ENCODE results near the gene LHFPL6.

The LHFPL6 gene

DNA sequence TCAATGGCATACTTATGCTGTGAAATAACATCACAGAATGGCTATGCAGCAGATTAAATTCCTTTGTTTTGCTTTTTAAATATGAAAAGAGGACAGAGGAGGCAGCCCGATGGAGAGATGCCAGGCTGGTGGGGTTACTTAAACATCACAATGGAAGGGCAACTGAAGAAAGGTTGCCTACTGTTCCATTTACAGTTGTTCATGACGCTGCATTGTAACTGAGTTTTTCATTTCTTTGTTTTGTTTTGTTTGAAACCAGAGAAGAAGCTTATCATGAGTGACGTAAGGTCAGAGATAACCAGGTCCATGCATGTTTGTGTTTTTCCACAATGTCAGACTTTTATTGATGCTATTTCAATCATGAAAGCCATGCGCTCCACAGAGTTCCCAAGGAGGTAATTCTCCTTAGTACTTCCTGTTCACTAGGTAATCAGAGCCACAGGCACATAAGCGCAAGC lies 273.8 kb downstream of the LHFPL6 start:
- no CpG with 5 or more reads among the region's 5 CpGs for whole genome bisulfite sequencing (ENCODE audit: extremely low coverage, insufficient coverage, low lambda C conversion rate)
- H3K79me2 ChIP-seq (ENCODE audit: control insufficient read depth, insufficient read depth, low read length), result no peaks in the 10 kb centered on the region

DNA sequence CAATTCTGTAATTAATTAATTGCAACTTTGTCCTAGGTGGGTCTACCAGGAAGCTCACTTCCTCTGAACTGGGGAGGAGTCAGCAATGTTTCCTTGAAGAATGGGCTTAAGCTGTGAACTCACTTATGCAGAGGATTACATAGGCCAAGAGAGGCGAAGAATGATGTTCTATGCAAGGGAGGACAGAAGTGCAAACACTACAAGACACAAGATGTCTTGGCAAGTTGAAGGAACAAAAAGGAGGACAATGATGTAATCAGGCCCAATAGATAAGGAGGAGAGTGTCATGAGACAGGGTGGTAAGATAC lies 275.9 kb downstream of the LHFPL6 start:
- no peaks in the 10 kb centered on the region for H3K79me1 ChIP-seq (ENCODE audit: low read length)
- no peak overlapping the region for H3K4me3 ChIP-seq (ENCODE audit: low read length)
- no peaks in the 10 kb centered on the region for H3K4me1 ChIP-seq (ENCODE audit: control insufficient read depth, low read depth, low read length)
- no peak overlapping the region for H2BK15ac ChIP-seq (replicated peaks; ENCODE audit: low read depth)
- no peaks in the 10 kb centered on the region for H3K27me3 ChIP-seq (ENCODE audit: insufficient read depth, low read length, poor library complexity)
- no peak overlapping the region for H3K4me2 ChIP-seq (ENCODE audit: low read length)
- no peak overlapping the region for H3K27ac ChIP-seq (ENCODE audit: low read depth, low read length)
- no peak overlapping the region for H2BK5ac ChIP-seq (ENCODE audit: low read length)
- no peaks in the 10 kb centered on the region for H3K79me2 ChIP-seq (ENCODE audit: control insufficient read depth, insufficient read depth, low read length)
- H3K9ac ChIP-seq (ENCODE audit: low read length), result no peak overlapping the region
- no peak for DNase-seq
- H4K5ac ChIP-seq (ENCODE audit: low read length), result no peak overlapping the region
- no peaks in the 10 kb centered on the region for H3K36me3 ChIP-seq (ENCODE audit: control insufficient read depth, insufficient read depth, low read length)
- H3K56ac ChIP-seq (ENCODE audit: low read length), result no peak overlapping the region
- no peak overlapping the region for H4K8ac ChIP-seq (ENCODE audit: low read depth, low read length)
- no peak overlapping the region for H3K18ac ChIP-seq (ENCODE audit: low read length)
- no CpG with 5 or more reads among the region's 1 CpG for WGBS (ENCODE audit: extremely low coverage, insufficient coverage, low lambda C conversion rate)
- no peak overlapping the region for H3K4ac ChIP-seq (ENCODE audit: low read depth, low read length)
- H2BK120ac ChIP-seq (ENCODE audit: low read depth, low read length), result no peak overlapping the region
- no peak overlapping the region for H2AK5ac ChIP-seq (ENCODE audit: low read length)
- no peak overlapping the region for H3K23ac ChIP-seq (ENCODE audit: low read length)

More for the DNA sequence above, 273.8 kb downstream of the LHFPL6 start:
- H3K4me3 ChIP-seq (ENCODE audit: low read length), result no peak overlapping the region
- H3K18ac ChIP-seq (ENCODE audit: low read length), result no peak overlapping the region
- H3K36me3 ChIP-seq (ENCODE audit: control insufficient read depth, insufficient read depth, low read length), result no peaks in the 10 kb centered on the region
- H2AK5ac ChIP-seq (ENCODE audit: low read length), result no peak overlapping the region
- H3K4ac ChIP-seq (ENCODE audit: low read depth, low read length), result no peak overlapping the region
- DNase-seq, result no peak
- H4K8ac ChIP-seq (ENCODE audit: low read depth, low read length), result no peak overlapping the region
- H4K5ac ChIP-seq (ENCODE audit: low read length), result no peak overlapping the region
- H3K9ac ChIP-seq (ENCODE audit: low read length), result no peak overlapping the region
- H3K56ac ChIP-seq (ENCODE audit: low read length), result no peak overlapping the region
- no peaks in the 10 kb centered on the region for H3K27me3 ChIP-seq (ENCODE audit: insufficient read depth, low read length, poor library complexity)
- H3K4me2 ChIP-seq (ENCODE audit: low read length), result no peak overlapping the region
- no peaks in the 10 kb centered on the region for H3K79me1 ChIP-seq (ENCODE audit: low read length)
- H2BK120ac ChIP-seq (ENCODE audit: low read depth, low read length), result no peak overlapping the region
- no peaks in the 10 kb centered on the region for H3K4me1 ChIP-seq (ENCODE audit: control insufficient read depth, low read depth, low read length)
- no peak overlapping the region for H3K27ac ChIP-seq (ENCODE audit: low read depth, low read length)
- H2BK15ac ChIP-seq (replicated peaks; ENCODE audit: low read depth), result no peak overlapping the region
- H2BK5ac ChIP-seq (ENCODE audit: low read length), result no peak overlapping the region
- H3K23ac ChIP-seq (ENCODE audit: low read length), result no peak overlapping the region

DNA sequence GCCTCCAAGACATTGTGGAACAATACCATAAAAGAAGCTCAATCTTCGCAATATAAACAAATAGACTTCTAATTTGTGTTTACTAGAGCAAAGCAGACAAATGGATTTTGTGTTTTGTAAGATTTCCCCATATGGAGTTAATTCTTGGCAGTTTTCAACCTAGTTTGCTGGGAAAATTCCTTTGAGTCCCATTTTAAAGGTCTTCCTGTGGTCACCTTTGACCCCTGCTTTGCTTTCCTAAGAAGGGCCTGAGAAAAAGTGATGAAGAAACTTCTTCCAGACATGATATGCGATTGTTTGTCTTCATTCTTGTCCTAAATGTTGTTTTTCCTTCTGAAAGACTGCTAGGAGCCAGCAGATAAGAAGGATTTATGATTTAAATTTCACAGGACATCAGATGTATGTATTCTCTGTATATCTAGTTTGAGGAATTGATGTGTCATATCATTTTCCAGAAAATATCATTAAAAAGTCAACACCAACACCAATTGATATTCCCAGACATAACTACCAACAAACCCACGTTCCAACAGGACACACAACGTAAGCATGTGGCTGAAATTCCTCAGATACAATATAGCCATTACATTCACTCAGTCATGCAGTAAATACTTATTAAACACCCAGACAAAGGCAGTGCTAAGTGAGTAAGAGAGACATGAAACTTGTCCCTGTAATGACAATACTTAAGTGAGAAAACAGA lies 276.4 kb downstream of the LHFPL6 start:
- H3K27ac ChIP-seq (ENCODE audit: low read depth, low read length), result no peak overlapping the region
- H3K4ac ChIP-seq (ENCODE audit: low read depth, low read length), result no peak overlapping the region
- H4K8ac ChIP-seq (ENCODE audit: low read depth, low read length), result no peak overlapping the region
- no CpG with 5 or more reads among the region's 4 CpGs for WGBS (ENCODE audit: extremely low coverage, insufficient coverage, low lambda C conversion rate)
- H3K4me3 ChIP-seq (ENCODE audit: low read length), result no peak overlapping the region
- H3K4me2 ChIP-seq (ENCODE audit: low read length), result no peak overlapping the region
- H3K79me1 ChIP-seq (ENCODE audit: low read length), result no peaks in the 10 kb centered on the region
- H2AK5ac ChIP-seq (ENCODE audit: low read length), result no peak overlapping the region
- no peaks in the 10 kb centered on the region for H3K4me1 ChIP-seq (ENCODE audit: control insufficient read depth, low read depth, low read length)
- no peak overlapping the region for H2BK5ac ChIP-seq (ENCODE audit: low read length)
- no peak for DNase-seq
- no peak overlapping the region for H2BK15ac ChIP-seq (replicated peaks; ENCODE audit: low read depth)
- no peaks in the 10 kb centered on the region for H3K27me3 ChIP-seq (ENCODE audit: insufficient read depth, low read length, poor library complexity)
- H3K56ac ChIP-seq (ENCODE audit: low read length), result no peak overlapping the region
- H2BK120ac ChIP-seq (ENCODE audit: low read depth, low read length), result no peak overlapping the region
- no peak overlapping the region for H3K9ac ChIP-seq (ENCODE audit: low read length)
- no peak overlapping the region for H3K23ac ChIP-seq (ENCODE audit: low read length)
- H4K5ac ChIP-seq (ENCODE audit: low read length), result no peak overlapping the region
- H3K18ac ChIP-seq (ENCODE audit: low read length), result no peak overlapping the region
- H3K79me2 ChIP-seq (ENCODE audit: control insufficient read depth, insufficient read depth, low read length), result no peaks in the 10 kb centered on the region
- no peaks in the 10 kb centered on the region for H3K36me3 ChIP-seq (ENCODE audit: control insufficient read depth, insufficient read depth, low read length)

DNA sequence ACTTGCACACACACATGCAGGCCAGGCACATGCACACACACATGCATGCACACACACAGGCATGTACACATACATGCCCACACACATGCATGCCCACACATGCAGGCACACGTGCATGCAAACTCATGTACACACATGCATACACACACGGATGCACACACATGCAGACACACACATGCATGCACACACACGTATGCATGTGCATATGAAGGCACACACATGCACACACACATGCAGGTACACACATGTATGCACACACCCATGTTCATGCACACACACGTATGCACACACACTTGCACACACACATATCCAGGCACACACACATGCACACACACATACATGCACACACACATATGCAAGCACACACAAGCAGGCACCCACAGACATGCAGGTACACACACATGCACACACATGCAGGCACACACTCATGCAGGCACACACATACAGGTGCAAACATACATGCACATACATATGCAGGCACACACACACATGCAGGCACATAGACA lies 278.1 kb downstream of the LHFPL6 start:
- no CpG with 5 or more reads among the region's 4 CpGs for WGBS (ENCODE audit: extremely low coverage, insufficient coverage, low lambda C conversion rate)
- Histone ChIP-seq H4K5ac (ENCODE audit: low read length) (no peak overlapping the region), H3K79me2 (ENCODE audit: control insufficient read depth, insufficient read depth, low read length) (no peaks in the 10 kb centered on the region), H3K27ac (ENCODE audit: low read depth, low read length) (no peak overlapping the region), H3K27me3 (ENCODE audit: insufficient read depth, low read length, poor library complexity) (no peaks in the 10 kb centered on the region), H3K23ac (ENCODE audit: low read length) (no peak overlapping the region), H2BK120ac (ENCODE audit: low read depth, low read length) (no peak overlapping the region), H2BK5ac (ENCODE audit: low read length) (no peak overlapping the region), H3K56ac (ENCODE audit: low read length) (no peak overlapping the region), H3K18ac (ENCODE audit: low read length) (no peak overlapping the region), H3K4me3 (ENCODE audit: low read length) (no peak overlapping the region), H3K79me1 (ENCODE audit: low read length) (no peaks in the 10 kb centered on the region), H2AK5ac (ENCODE audit: low read length) (no peak overlapping the region), H3K4me2 (ENCODE audit: low read length) (no peak overlapping the region), H3K36me3 (ENCODE audit: control insufficient read depth, insufficient read depth, low read length) (no peaks in the 10 kb centered on the region), H2BK15ac (replicated peaks; ENCODE audit: low read depth) (no peak overlapping the region), H3K4ac (ENCODE audit: low read depth, low read length) (no peak overlapping the region), H4K8ac (ENCODE audit: low read depth, low read length) (no peak overlapping the region), H3K4me1 (ENCODE audit: control insufficient read depth, low read depth, low read length) (no peaks in the 10 kb centered on the region), H3K9ac (ENCODE audit: low read length) (no peak overlapping the region)
- no peak for DNase-seq

DNA sequence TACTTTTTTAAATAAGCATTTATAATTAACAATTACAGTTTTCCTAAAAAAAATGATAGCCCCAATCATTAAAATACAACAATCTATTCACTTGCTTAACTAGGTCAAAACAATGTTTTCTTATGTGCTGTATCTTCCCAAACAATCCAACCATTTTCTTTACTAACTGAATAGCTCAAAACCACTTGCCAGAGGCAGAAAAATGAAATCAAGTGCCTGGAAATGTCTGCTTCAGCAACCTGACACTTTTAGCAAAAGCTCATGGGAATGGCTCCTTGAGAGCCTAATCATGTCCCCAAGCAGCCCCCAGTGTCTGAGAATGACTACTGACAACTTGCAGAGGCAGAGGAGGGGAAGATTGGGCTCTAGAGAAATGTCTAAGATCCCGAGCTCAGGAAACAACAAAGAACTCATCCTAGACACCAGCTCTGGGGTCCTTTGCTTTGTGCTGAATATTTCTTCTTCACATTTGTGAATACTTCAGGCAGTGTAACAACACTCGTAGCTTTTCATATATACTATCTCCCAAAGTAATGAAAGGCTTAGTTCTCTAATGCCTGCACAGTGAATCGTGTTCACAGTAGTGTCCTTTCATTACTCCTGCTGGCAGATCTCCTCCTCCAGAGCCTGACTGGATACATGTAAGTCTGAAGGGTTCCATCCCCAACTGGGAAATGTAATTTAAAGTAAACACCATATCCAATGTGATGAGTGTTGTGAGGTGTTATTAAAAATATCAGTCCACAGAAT lies 280.0 kb downstream of the LHFPL6 start:
- H3K18ac ChIP-seq (ENCODE audit: low read length), result no peak overlapping the region
- H3K79me2 ChIP-seq (ENCODE audit: control insufficient read depth, insufficient read depth, low read length), result no peaks in the 10 kb centered on the region
- H3K9ac ChIP-seq (ENCODE audit: low read length), result no peak overlapping the region
- H3K56ac ChIP-seq (ENCODE audit: low read length), result no peak overlapping the region
- H3K4me2 ChIP-seq (ENCODE audit: low read length), result no peak overlapping the region
- no peak overlapping the region for H2AK5ac ChIP-seq (ENCODE audit: low read length)
- no peak overlapping the region for H3K23ac ChIP-seq (ENCODE audit: low read length)
- DNase-seq, result no peak
- H3K4me1 ChIP-seq (ENCODE audit: control insufficient read depth, low read depth, low read length), result no peaks in the 10 kb centered on the region
- H2BK5ac ChIP-seq (ENCODE audit: low read length), result no peak overlapping the region
- no peak overlapping the region for H2BK15ac ChIP-seq (replicated peaks; ENCODE audit: low read depth)
- H4K5ac ChIP-seq (ENCODE audit: low read length), result no peak overlapping the region
- WGBS (ENCODE audit: extremely low coverage, insufficient coverage, low lambda C conversion rate), result no CpG with 5 or more reads among the region's 3 CpGs
- no peak overlapping the region for H2BK120ac ChIP-seq (ENCODE audit: low read depth, low read length)
- H4K8ac ChIP-seq (ENCODE audit: low read depth, low read length), result no peak overlapping the region
- no peaks in the 10 kb centered on the region for H3K36me3 ChIP-seq (ENCODE audit: control insufficient read depth, insufficient read depth, low read length)
- H3K4ac ChIP-seq (ENCODE audit: low read depth, low read length), result no peak overlapping the region
- no peak overlapping the region for H3K4me3 ChIP-seq (ENCODE audit: low read length)
- no peaks in the 10 kb centered on the region for H3K79me1 ChIP-seq (ENCODE audit: low read length)
- no peak overlapping the region for H3K27ac ChIP-seq (ENCODE audit: low read depth, low read length)
- H3K27me3 ChIP-seq (ENCODE audit: insufficient read depth, low read length, poor library complexity), result no peaks in the 10 kb centered on the region
